GM19193 (cell line): Measurements from ENCODE around the gene SLC16A7.

Source experiments
- POLR2A ChIP-seq: IDR thresholded peaks from 4 replicates; pipeline ENCODE4 v1.6.1; 2011; ENCODE audit not compliant: insufficient read depth, insufficient read length; ENCODE audit errors: extremely low read depth

Gene SLC16A7

DNA sequence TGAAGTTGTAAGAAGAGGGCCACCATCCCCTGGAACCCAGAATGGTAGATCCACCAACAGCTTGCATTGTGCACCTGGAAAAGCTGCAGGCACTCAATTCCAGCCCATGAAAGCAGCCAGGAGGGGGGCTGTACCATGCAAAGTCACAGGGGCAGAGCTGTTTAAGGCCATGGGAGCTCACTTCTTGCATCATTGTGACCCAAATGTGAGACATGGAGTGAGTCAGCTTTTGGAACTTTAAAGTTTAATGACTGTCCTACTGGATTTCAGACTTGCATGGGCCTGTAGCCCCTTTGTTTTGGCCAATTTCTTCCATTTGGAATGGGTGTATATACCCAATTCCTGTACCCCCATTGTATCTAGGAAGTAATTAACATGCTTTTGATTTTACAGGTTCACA, 50.8 kb downstream of the SLC16A7 start:
- TF ChIP-seq POLR2A: no peak

DNA sequence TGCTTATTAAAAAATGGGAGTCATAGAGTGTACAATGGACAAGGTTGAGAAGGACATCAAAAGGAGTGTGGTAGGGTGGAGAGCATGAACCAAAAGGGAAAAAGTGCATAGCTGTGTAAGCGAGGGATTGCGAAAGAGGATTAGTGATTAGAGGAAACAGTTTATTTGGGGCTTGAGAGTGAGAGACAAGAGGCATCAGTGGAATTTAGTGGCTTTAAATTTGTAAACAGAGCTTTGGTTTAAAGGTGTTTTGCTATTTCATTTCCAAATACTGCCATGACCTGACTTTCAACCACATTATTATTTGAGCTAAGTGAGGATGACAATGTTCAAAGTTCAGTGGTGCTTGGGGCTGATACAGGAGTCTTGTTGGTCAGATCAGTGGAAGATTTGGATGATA, 53.4 kb downstream of the SLC16A7 start:
- no peak for TF ChIP-seq POLR2A

DNA sequence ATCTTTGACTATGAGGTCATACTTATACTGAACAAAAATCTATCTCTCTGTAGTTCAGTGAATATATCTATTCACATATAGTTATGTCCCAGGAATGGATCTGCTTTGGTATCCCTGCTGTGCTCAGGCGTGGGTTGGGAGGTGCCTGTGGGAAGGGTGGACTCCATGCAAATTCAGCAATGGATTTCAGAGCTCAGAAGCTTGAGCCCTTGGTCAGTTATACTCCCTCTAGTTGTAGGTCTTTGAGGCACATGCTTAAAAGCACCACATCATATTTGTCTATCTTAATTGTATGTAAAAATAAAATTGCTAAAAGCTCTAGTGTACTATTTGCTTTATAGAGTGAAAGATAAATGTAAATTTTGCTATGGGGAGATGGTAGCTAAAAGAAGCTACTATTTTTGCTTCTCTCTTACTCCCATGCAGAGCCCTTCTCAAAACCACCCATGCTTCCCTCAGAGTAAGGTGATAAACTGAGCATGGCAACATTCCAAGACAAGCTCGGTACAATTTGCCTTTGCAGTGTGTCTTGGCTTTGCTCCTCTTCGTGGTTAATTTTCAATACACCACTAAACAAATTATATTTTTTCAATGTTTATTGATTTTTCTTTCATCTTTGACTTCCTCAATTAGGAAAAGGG, 54.9 kb downstream of the SLC16A7 start:
- TF ChIP-seq POLR2A: no peak

DNA sequence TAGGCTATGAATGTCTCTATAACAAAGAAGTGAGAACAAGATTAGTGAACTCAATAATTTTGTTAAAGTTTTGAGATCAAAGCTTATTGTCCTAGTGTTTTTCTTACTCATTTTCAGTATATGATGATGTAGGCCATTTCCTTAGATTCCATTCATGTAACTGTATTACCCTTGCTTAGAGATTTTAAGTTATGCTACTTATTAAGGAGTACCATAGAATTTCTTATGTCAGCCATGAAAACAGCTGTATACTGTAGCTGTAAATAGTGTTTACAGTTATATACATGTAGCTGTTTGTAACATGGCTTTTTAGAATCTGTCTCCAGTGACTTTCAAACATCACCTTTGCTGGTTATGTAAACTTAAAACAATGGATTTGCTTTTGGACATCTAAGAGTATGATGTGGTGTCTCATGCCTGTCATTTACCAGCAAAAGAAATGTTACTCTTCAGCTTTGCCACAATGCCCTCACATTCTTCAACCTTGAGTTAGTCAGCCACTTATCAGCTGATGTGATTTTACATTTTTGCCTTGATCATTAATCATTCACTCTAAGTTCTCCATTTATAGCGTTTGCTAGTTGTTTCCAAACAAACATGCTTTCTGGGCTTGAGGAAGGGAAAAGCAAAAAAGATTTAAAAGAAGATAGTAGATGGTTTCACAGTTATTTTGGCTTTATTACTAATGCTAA, 55.5 kb downstream of the SLC16A7 start:
- TF ChIP-seq POLR2A: no peak

DNA sequence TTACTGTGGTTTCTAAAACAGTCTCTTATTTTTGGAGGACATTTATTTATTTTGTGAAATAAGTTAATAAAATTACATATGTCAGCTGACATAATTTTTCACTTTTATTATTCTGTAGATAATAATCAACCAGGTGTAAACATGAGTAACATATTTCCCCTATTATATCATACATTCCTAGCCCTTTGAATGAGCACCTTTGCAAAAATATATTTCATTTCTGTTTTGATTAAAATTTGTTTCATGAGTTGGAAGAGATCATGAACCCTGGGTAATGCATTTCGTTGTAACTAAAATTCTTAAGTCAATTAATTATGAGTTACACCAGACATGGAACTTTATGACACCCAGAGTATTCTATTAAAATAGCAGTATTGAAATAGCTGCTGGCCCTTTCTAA, 56.3 kb downstream of the SLC16A7 start:
- no peak for TF ChIP-seq POLR2A

DNA sequence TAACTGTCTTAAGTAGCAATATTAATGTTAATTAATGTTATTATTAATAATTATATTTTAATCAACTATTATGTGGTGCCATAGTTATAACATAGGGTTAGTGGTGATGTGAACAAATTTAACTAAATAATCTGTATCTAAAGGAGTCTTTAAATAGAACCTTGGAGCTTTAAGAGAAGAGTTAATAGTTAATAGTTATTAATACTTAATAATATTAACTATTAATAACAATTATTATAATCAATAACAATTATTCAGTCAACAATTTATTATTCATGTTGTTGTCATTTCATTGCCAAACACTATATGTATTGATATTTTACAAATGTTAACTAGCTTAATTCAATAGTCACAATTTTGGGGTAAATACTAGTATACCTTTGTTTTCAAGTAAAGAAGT, 58.2 kb downstream of the SLC16A7 start:
- no peak for TF ChIP-seq POLR2A

DNA sequence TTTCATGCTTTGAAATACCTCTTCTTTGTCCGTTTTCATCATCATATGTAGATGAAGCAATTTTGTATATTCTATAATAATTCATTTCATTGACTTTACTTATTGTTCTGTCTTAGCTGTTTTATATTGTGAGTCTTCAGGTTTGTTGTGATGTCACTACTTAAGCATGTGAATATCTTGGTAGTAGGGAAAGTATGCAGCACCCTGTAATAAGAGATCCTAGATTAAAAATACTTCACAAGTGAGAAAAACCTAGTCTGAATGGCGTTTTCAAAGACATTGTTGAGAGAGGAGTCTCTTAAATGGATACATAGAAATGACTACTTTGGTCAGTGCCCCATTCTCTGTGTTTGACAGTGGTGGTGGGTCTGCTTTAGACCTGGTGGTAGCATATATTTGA, 61.4 kb downstream of the SLC16A7 start:
- TF ChIP-seq POLR2A: no peak

DNA sequence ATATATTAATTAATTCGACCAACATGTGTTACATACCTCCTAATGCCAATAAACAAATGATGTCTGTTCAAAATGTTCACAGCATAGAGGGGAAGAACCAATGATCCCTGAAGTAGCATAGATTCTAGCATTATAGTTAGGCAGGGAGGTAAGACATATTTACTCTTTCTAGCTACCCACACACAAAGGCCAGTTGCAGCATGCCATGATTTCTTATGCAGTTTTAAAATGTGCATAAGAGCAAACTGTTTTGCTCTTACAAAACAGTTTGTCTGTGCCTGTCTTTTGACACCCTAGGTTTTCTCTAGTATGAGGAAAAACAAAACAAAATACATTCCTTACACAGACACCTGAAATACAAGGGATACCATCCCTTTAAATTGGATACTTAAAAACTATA, 61.9 kb downstream of the SLC16A7 start:
- TF ChIP-seq POLR2A: no peak

DNA sequence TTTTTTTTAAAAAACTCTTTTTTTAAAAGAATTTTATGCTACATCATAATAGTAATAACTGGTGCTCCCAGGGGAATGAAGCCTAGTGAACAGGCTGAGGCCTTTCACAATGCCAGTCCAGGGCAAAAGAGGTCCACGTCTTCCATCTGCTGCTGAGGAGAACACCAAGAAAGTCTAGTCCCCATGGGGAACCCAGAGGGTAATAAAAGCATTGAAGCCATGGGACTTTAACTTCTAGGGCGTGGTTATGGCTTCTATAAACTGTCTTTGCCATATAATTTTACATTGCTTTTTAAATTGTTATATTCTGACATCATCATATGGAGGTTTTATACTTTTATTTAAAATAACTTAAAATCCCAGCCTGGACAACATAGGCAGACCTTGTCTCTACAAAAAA, 64.3 kb downstream of the SLC16A7 start:
- no peak for TF ChIP-seq POLR2A

DNA sequence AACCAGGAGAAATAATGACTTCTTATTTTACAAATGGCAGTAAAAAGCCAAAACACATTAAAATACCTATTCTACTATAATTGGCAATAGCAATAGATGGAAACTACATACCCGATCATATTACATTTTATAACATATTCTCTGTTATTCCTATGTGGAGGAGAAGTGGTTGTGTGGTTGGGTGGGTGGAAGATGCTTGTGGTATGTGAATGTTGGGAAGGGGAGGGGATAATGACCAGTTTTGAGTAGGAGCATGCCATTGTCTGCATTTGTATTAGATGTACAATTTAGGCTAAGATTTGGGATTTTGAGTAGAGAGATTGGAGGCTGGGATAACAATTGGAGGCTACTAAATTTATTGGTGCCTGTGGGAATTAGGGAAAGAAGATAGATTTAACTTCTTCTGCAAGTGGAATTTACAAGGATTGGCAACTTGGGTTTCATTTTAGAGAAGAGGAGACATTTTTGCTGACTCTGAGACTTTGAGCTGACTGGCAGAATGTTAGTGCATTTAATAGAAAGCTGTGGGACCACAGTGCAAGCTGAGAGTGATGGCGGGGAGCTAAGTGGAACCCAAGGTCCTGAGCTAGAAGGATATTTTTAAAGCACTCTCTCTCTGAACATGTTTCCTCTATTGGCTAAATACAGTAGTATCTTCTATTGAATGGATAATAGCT, 65.2 kb downstream of the SLC16A7 start:
- no peak for TF ChIP-seq POLR2A

DNA sequence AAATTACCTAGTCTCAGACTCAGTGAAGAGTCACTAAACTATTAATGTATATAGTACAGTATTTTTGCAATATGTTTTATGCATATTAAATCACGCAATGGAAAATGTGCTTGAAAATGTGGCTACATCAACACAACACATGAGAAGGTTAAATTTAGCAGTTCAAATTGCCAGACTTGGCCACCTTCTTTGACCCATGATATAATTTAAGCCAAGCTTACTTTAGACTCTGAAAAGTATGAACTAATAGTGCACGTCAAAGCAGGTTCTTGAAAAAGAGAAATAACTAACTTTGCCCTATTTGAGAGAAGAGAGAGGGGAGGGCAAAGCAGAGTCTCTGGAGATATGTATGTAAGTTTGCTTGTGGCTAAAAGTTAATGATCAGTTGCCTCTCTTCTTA, 68.7 kb downstream of the SLC16A7 start:
- TF ChIP-seq POLR2A: no peak

DNA sequence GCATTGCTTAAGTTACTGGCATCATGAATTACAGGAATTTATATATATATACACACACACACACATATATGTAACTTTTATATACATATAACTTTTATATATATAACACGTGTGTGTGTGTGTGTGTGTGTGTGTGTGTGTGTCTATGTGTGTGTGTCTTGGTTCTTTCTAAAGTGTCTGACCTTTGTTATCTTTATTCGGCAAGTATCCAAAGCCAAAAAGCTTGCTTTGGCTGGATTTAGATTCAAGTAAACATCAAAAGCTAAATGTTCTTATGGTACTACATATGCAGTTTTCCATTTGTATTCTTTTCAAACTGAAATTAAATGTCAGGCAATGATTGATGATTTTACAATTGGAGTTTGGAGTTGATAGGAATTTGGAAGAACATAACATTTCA, 69.9 kb downstream of the SLC16A7 start:
- TF ChIP-seq POLR2A: no peak

DNA sequence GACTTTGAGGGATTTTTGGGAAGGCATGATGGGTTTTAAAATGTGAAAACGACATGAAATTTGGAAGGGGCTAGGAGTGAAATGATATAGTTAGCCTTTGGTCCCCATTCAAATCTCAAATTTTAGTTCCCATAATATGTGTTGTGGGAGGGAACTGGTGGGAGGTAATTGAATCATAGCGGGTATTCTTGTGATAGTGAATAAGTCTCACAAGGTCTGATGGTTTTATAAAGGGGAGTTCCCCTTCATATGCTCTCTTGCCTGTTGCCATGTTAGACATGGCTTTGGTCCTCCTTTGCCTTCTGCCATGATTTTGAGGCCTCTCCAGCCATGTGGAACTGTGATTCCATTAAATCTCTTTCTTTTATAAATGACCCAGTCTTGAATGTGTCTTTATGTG, 72.8 kb downstream of the SLC16A7 start:
- no peak for TF ChIP-seq POLR2A

DNA sequence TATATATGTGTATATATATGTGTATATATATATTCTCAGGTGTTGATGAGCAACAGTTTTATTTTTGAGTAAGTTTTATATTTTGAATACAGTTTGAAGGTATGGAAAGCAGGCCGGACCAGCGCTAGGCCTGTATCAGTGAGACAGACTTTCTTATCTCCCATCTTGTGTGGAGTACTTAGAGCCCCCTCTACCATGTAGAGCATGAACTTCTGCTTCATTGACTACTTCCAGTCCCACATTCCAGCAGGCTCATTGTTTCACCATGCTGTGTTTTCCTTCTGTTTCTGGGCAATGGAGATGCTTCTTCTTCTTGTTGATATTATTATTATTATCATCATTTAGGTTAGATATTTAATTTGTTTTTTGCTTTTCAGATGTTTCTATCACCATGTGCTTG, 76.4 kb downstream of the SLC16A7 start:
- TF ChIP-seq POLR2A: no peak

DNA sequence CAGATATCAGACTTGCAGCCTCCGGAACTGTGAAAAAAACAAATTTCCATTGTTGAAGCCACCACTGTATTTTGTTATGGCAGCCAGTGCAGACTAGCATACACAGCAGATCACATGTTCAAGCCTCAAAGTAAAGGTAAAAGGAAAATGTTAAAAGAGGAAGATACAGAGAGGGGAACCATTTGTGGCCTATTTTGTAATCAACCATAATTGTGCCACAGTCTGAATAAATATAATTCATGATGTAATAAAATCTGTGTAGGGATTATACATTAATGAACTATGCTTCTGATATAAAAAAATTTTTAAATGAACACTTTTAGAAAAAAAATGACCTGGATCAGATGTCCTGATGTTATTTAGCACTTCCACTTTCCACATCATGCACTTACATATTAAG, 79.6 kb downstream of the SLC16A7 start:
- TF ChIP-seq POLR2A: no peak

DNA sequence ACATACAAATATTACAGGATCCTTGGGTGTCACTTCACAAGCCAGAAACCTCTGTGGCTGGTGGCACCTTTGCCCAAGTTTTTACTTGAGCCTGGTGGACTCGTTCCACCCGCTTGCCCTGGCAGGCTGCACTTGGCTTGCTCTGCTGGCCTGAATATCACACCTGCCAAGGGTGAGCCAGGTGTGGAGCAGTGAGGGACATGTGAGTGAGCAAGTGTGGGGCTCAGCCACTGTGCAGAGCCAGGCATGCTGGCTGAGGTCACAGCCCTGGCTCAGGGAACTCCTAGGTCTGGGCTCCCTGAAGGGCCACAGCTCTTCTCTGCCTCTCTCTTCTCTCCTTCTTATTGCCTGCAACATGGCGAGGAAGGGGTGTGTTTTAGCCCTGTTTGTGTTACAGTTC, 82.0 kb downstream of the SLC16A7 start:
- TF ChIP-seq POLR2A: no peak
